GM19455 (cell line): Measurements from ENCODE around the gene PLEKHA1.

Experiments used
- ATAC-seq: cut with Tn5 transposase; IDR thresholded peaks from one replicate; pipeline ENCODE4 v1.9.1; 2021; ENCODE audit not compliant: unreplicated experiment

PLEKHA1 gene

GRCh38 chr10:122346326-122346950 lies 28.1 kb upstream of the PLEKHA1 start:
- ATAC-seq: no peak

DNA sequence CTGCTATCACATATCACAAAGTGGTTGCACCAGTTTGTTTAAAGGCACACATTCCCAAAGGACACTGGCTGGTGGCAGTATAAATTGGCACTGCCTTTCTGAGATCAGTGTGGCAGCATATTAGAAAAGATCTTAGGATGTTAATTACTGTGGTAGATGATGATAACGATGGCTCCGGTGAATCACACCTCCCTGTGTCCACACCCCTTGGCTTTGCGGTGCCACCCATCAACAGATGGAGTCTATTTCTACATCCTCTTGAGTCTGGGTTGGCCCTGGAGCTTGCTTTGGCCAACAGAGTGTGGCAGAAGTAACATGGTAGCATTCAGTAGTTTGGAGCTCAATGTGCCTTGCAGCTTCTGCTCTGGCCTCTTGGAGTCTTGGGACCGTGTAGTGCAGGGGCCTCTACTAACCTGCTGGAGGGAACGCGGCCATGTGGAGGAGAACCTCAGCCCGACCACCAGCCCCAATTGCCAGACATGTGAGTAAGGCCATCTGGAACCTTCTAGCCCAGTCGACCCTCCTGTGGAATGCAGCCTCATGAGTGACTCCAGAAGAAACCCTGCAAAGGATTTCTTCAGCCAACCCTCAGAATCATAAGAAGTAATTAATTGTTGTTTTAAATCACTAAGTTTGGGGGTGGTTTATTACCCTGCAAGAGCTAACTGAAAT lies 27.2 kb upstream of the PLEKHA1 start:
- ATAC-seq: no peak

GRCh38 chr10:122348512-122348911 lies 26.0 kb upstream of the PLEKHA1 start:
- no peak for ATAC-seq

GRCh38 chr10:122348935-122349361 lies 25.6 kb upstream of the PLEKHA1 start:
- ATAC-seq: no peak

GRCh38 chr10:122349758-122350369 lies 24.6 kb upstream of the PLEKHA1 start:
- ATAC-seq: no peak

- no peak for ATAC-seq
These were observed 23.6 kb upstream of the PLEKHA1 start for GRCh38 chr10:122350893-122351292.

DNA sequence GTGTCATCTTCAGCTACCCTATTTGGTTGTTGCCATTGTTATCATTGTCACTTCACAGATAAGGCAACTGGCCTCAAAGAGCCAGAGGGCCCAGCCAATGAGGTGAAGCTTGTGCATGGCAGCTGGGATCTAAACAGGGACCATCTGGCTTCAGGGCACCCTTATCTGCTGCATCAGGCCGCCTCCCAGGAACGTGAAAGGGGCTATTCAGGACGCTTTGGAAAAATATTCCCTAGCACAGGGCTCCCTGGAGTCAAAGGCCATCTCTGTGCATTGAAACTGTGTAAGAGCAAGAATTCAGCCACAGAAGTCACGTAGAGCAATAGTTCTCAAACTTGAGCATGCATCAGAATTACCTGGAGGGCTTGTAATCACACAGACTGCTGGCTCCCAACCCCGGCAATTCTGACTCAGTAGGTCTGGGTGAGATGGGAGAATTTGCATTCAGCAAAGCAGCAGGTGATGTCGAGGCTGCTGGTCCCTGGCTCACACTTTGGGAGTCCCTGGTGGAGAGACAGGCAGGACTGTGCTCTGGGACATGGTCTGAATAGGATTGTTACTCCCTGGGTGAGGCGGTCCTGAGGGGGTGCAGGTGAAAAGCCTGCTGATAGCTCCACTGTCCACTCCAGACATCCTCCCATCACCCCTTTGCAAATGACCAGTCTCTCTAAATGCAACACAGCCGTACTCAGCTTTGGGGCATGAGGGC lies 21.5 kb upstream of the PLEKHA1 start:
- ATAC-seq: no peak

- ATAC-seq: no peak
These were observed 20.1 kb upstream of the PLEKHA1 start for GRCh38 chr10:122354383-122354782.

GRCh38 chr10:122357685-122358084 lies 16.8 kb upstream of the PLEKHA1 start:
- ATAC-seq: no peak

- ATAC-seq: no peak
These were observed 14.9 kb upstream of the PLEKHA1 start for GRCh38 chr10:122359621-122360020.

DNA sequence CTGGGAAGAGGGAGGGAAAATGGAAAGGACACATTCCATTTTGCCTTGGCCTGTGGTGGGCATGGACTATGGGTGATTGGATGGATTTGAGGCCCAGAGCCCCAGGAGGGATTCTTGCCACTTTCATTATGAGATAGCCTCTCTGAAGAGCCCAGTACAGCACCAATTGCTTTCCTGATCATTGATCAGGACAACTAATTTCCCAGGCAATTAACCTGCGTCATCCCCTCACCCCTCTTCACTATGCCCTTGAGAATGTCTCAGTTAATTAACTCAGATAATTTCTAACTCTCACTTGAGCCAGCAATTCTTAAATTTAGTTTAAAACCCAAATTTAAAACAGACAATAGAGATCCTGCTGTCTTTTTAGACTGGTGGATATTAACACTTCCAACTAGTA lies 13.5 kb upstream of the PLEKHA1 start:
- ATAC-seq: no peak

DNA sequence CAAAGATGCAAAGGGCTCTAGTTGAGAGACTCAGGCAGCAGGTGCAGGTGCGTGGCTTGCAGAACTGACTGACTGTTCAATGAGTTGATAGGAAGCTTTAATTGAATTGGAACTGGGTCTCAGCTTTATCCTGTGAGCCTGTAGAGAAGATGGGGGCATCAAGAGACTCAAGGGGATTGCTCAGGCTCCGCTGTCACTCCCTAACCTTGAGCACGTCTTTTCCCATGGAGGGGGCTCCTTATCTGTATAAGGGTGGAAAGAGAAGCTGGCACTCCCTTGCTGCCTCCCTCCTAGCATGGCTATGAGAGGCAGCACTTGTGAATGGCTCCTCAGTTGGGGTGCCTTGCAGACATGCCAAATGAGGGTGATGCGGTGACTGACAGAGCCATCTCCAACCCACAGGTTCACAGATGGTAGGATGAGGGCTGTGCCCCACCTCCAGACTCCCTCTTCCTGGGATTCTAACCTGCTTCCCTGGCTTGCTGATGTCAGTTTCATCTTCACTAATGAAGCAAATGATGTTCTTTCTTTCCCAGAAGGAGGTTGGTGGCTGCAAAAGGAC lies 12.4 kb upstream of the PLEKHA1 start:
- ATAC-seq: no peak

DNA sequence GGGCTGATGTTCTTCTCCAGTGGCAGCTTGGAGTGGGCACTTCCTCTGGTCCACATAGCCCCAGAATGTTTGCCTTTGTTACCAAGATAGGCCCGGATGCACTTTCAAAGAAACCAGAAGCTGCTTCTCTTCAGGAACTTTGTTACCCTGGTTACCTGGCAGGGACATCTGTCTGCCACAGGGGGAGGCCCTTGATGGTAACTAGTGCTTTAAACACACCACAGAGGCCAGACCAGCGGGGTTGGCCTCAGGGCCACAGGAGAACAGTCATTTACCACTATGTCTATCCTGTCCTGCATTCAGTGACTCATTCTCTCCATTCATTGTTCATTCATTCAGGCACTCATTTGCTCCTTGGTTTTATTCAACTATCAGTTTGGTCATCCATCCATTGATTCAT lies 11.9 kb upstream of the PLEKHA1 start:
- no peak for ATAC-seq

DNA sequence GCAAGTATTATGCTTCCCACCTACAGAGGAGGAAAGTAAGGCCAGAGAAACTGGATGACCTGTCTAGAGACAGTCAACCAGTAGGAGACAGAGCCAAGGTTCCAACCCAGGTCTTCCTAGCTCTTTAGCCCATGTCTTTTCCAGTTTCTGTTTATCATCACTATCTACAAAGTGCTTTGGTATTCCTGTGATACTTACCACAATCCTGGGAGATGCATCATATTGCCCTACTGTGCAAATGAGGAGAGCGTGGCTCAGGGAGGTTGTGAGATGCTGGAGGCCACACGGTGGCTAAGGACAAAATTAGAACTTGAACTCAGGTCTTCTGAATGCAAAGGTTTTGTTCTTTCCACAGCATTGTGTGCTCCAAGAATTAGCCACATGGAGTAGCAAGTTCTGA lies 11.2 kb upstream of the PLEKHA1 start:
- ATAC-seq: no peak

GRCh38 chr10:122363722-122364463 lies 10.6 kb upstream of the PLEKHA1 start:
- ATAC-seq: no peak

- ATAC-seq: no peak
These were observed 5.8 kb upstream of the PLEKHA1 start for GRCh38 chr10:122368502-122369254.

- ATAC-seq: no peak
These were observed 1.4 kb upstream of the PLEKHA1 start for GRCh38 chr10:122373108-122373507.

- no peak for ATAC-seq
These were observed 787 bp upstream of the PLEKHA1 start for GRCh38 chr10:122373721-122374120.

DNA sequence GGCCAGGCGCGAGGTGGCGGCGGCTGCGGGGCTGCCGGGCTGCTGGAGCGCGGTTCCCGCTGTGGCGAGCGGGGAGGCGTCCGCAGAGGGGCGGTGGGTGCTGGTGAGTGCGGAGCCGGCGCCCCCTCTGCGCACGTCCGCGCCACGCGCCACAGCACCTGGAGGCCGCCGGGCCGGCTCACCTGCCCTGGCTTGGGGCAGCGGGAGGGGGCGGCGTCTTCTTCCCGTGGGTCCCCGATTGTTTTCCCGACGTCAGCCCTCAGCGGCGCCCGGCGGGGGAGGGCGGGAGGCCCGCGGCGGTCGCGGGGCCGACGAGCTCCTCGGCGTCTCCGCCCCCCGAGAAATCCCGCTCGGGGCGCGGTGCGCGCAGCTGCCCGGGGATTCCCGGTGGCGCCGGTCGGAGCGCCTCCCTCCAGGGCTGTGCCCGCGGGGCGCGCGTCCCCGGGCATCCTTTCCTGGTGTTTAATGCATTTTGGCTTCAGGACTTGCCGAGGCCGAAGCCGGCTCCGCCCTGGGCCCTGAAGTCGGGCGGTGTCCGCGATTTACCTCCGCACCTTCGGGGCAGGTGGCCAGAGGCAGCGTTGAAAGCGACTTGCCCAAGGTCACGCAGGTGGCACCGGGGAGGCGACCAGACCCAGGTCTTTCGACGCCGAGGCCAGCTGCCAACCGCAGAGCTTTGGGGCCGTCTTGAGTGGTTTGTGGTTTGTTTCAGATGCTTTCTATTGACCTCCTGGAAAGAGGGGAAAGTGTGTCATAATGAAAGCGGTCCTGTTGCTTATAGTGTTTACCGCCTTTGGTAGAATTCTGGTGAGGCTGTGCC lies 561 bp downstream of the PLEKHA1 start:
- peak; percentile 67 for ATAC-seq
